Fibroblast of lung (primary cell): Measurements from ENCODE around the gene CCDC148.

Source experiments
- EZH2 ChIP-seq: IDR thresholded peaks from 2 replicates; pipeline ENCODE4 v1.5.1; 2012; ENCODE audit warnings: low read length, control low read depth, mild to moderate bottlenecking; ENCODE audit errors: missing control alignments
- TF ChIP-seq, protein P1 (sequence below), 2 donors: IDR thresholded peaks in 1 of 2; conservative IDR thresholded peaks in 1 of 2; 1 replicate in 1 of 2; 2 replicates in 1 of 2; pipeline ENCODE4 v1.5.1; 2011 to 2012; ENCODE audit warnings: low read length in 2 of 2, control low read depth in 1 of 2, inconsistent platforms in 1 of 2, low read depth in 1 of 2, mild to moderate bottlenecking in 1 of 2

DNA sequence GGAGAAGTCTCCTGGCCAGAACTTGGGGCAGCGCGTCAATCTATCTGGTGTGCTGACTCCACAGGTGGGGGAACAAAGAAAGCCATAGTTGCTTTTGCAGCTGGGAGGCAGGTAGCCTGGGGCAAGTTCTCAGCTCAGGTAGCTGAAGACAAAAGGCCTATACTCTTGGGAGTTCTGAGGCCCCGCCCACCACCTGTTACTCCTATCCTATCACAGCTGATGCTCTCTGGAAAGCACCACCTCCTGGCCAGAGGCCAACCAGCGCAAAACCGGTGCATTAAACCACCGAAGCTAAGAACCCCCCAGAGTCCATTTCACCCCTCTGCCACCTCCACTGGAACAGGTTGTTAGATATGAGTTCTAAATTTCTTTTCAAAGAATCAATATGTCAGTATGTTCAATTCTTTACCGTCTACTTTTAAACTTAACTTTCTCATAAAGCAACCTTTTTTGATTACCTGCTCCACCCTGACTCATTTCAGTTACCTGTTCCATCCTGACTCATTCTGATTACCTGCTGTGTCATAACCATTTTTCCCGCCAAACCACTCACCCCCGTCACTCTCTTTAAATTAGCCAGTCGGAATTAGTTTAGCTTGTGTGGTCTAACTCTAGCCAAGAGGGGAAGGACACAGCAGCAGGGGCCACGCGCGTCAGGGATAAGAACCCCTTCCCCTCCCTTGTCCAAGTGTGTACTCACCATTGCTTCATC is 311.5 kb downstream of the CCDC148 start:
- TF ChIP-seq, protein P1, sequence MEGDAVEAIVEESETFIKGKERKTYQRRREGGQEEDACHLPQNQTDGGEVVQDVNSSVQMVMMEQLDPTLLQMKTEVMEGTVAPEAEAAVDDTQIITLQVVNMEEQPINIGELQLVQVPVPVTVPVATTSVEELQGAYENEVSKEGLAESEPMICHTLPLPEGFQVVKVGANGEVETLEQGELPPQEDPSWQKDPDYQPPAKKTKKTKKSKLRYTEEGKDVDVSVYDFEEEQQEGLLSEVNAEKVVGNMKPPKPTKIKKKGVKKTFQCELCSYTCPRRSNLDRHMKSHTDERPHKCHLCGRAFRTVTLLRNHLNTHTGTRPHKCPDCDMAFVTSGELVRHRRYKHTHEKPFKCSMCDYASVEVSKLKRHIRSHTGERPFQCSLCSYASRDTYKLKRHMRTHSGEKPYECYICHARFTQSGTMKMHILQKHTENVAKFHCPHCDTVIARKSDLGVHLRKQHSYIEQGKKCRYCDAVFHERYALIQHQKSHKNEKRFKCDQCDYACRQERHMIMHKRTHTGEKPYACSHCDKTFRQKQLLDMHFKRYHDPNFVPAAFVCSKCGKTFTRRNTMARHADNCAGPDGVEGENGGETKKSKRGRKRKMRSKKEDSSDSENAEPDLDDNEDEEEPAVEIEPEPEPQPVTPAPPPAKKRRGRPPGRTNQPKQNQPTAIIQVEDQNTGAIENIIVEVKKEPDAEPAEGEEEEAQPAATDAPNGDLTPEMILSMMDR (conservative IDR thresholded peaks at IDR 0.05 in 1 of 2, IDR thresholded peaks at IDR 0.05 in 1 of 2; ENCODE audit: low read depth in 1 of 2, low read length in 2 of 2) = no peak
- TF ChIP-seq EZH2 = no peak
